Spleen (tissue), 11 donors: Measurements from ENCODE around the gene DNMBP. TPM values are rescaled to one million over a fixed set of nuclear protein-coding genes. Genes with fewer than 3 reads are reported as not detected.

Source experiments
- DNase-seq: peaks from one replicate; pipeline ENCODE4 v3.0.0-alpha.2; 2020
- H3K27ac ChIP-seq, 8 donors: fragments of 200-600 bp; sonication (generic) in 7 of 8; 1 replicate in 4 of 8; 2 replicates in 4 of 8; pipeline versions ENCODE4 v1.5.0 to v1.8.0; 2016 to 2021; ENCODE audit warnings: inconsistent platforms in 4 of 8, mild to moderate bottlenecking in 4 of 8, moderate library complexity in 1 of 8
- H3K27me3 ChIP-seq, 7 donors: fragments of 200-600 bp; sonication (generic) in 6 of 7; replicated peaks in 1 of 7; 1 replicate in 4 of 7; 2 replicates in 3 of 7; pipeline versions ENCODE4 v1.5.0 to v1.8.0; 2016 to 2021; ENCODE audit warnings: inconsistent platforms in 3 of 7, mild to moderate bottlenecking in 1 of 7
- H3K36me3 ChIP-seq, 6 donors: fragments of 200-600 bp; sonication (generic) in 5 of 6; 1 replicate in 4 of 6; 2 replicates in 2 of 6; pipeline versions ENCODE4 v1.5.0 to v1.8.0; 2016 to 2021; ENCODE audit warnings: inconsistent platforms in 2 of 6
- H3K4me1 ChIP-seq, 6 donors: fragments of 200-600 bp; sonication (generic) in 5 of 6; 1 replicate in 3 of 6; 2 replicates in 3 of 6; pipeline versions ENCODE4 v1.5.0 to v1.8.0; 2016 to 2021; ENCODE audit warnings: inconsistent platforms in 3 of 6
- H3K4me3 ChIP-seq, 8 donors: fragments of 200-600 bp; sonication (generic) in 7 of 8; 1 replicate in 4 of 8; 2 replicates in 4 of 8; pipeline versions ENCODE4 v1.5.0 to v1.8.0; 2016 to 2021; ENCODE audit warnings: inconsistent platforms in 4 of 8, mild to moderate bottlenecking in 4 of 8, moderate library complexity in 2 of 8
- H3K9me3 ChIP-seq, 8 donors: fragments of 200-600 bp; sonication (generic) in 7 of 8; 1 replicate in 4 of 8; 2 replicates in 4 of 8; pipeline versions ENCODE4 v1.5.0 to v1.8.0; 2016 to 2021; ENCODE audit warnings: inconsistent platforms in 4 of 8
- POLR2A ChIP-seq, 3 donors: fragments of 450-650 bp; IDR thresholded peaks; one replicate each; pipeline ENCODE4 v1.5.1; 2017; ENCODE audit warnings: antibody characterized with exemption in 3 of 3, mild to moderate bottlenecking in 1 of 3
- POLR2AphosphoS5 ChIP-seq, 3 donors: sonication (generic); formaldehyde crosslinking; IDR thresholded peaks; one replicate each; pipeline ENCODE4 v1.5.1; 2017; ENCODE audit warnings: antibody characterized with exemption in 3 of 3
- WGBS, 5 donors: extraction: QIAGEN DNeasy Blood & Tissue Kit in 3 of 5; methylation state at CpG; one replicate each; pipeline versions ENCODE4 v1.1.5 to v1.1.7; 2013 to 2018; 5-methylcytosine and 5-hydroxymethylcytosine counted together
- intact Hi-C: fragments of 100-400 bp; cut with DNase I; formaldehyde crosslinking; loops from one replicate; pipeline ENCODE4 v1.15.0; 2023; ENCODE audit warnings: low total_unique reads
- polyA plus RNA-seq, 3 donors: library from polyadenylated mRNA; stranded (reverse); fragments of 200-250 nt; gene quantifications; one replicate each; pipeline ENCODE4 v1.2.1, GENCODE V29; 2013
- total RNA-seq, 7 donors: library from RNA; depleted of rRNA in 3 of 7; stranded (reverse); fragments of >200 nt in 3 of 7; fragmentation: NEBNext Ultra II Directional in 4 of 7; extraction: Animal tissue kit (Norgen Biotek cat#: 25700) in 4 of 7; gene quantifications; one replicate each; pipeline versions ENCODE4 v1.1.0 to v1.2.1, GENCODE V29; 2016 to 2021
- TF ChIP-seq, protein P1 (sequence below), 11 experiments: fragments of 200-600 bp in 7 of 11; fragments of 450-650 bp in 4 of 11; sonication (generic) in 4 of 11; IDR thresholded peaks in 8 of 11; conservative IDR thresholded peaks in 3 of 11; 1 replicate in 7 of 11; 2 replicates in 4 of 11; pipeline versions ENCODE4 v1.4.0 to v1.8.0; 2016 to 2021; ENCODE audit warnings: antibody characterized with exemption in 11 of 11, inconsistent platforms in 4 of 11, mild to moderate bottlenecking in 1 of 11
- donor health status: healthy with polysubstance abuse.
- donor health status: DM: no; HTN: no; CAD: no; lungs with moderate emphysema.
- donor health status: DM: no; HTN: no; CAD: no.
- donor health status: Bipolar disorder and iron deficiency.
- donor health status: healthy.
- donor health status: DM: no; HTN: no; CAD: no.
- donor health status: DM: yes; HTN: yes; CAD: no.

DNMBP gene
- total and polyA plus RNA-seq, 10 donors = 4.6 to 19.5 (median 15.9) TPM

DNA sequence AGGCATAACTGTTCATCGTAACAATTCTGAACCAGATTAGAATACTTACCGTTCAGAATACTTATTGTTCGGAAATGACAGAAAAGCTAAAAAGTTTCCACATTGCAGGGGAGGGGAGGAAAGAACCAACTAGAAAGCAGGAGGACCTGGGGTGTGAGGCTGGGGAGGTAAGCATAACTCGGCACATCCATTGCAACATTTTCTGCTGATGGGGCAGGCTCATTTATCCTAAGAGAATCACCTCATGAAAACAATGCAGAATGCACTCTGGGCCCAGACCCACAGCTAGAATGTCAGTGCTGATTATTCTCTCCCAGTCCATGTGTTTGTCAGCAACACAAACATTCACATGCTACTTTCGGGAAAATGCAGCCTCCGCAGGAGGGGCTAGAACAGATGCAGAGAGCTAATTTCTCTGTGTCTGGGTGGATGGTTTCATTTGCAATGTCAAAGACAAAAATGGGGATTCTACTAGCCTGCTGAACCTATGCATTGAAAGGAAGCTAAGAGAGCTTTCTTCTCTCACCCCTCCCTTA is 9.6 kb downstream of the DNMBP start:
- DNase-seq = no peak
- Histone ChIP-seq H3K4me3 (no peak overlapping the region), H3K27ac (no peak overlapping the region), H3K9me3 (no peaks in the 10 kb centered on the region), H3K4me1 (peaks cover under 1 to 42% (median 13%) of the 10 kb centered on the region in 6 donors), H3K27me3 (no peaks in the 10 kb centered on the region), H3K36me3 (peaks cover 0 to 11% (median 0%) of the 10 kb centered on the region in 6 donors)
- TF ChIP-seq, protein P1, sequence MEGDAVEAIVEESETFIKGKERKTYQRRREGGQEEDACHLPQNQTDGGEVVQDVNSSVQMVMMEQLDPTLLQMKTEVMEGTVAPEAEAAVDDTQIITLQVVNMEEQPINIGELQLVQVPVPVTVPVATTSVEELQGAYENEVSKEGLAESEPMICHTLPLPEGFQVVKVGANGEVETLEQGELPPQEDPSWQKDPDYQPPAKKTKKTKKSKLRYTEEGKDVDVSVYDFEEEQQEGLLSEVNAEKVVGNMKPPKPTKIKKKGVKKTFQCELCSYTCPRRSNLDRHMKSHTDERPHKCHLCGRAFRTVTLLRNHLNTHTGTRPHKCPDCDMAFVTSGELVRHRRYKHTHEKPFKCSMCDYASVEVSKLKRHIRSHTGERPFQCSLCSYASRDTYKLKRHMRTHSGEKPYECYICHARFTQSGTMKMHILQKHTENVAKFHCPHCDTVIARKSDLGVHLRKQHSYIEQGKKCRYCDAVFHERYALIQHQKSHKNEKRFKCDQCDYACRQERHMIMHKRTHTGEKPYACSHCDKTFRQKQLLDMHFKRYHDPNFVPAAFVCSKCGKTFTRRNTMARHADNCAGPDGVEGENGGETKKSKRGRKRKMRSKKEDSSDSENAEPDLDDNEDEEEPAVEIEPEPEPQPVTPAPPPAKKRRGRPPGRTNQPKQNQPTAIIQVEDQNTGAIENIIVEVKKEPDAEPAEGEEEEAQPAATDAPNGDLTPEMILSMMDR (IDR thresholded peaks at IDR 0.05 in 8 of 11, conservative IDR thresholded peaks at IDR 0.05 in 3 of 11) = no peak
- no peak for TF ChIP-seq POLR2A (IDR thresholded peaks at IDR 0.05)
- TF ChIP-seq POLR2AphosphoS5 (IDR thresholded peaks at IDR 0.05) = no peak
- WGBS, 5 donors = 89 to 94% (median 93%) methylated on average over 6 of the region's 6 CpGs
- intact Hi-C loops = no loop called here

DNA sequence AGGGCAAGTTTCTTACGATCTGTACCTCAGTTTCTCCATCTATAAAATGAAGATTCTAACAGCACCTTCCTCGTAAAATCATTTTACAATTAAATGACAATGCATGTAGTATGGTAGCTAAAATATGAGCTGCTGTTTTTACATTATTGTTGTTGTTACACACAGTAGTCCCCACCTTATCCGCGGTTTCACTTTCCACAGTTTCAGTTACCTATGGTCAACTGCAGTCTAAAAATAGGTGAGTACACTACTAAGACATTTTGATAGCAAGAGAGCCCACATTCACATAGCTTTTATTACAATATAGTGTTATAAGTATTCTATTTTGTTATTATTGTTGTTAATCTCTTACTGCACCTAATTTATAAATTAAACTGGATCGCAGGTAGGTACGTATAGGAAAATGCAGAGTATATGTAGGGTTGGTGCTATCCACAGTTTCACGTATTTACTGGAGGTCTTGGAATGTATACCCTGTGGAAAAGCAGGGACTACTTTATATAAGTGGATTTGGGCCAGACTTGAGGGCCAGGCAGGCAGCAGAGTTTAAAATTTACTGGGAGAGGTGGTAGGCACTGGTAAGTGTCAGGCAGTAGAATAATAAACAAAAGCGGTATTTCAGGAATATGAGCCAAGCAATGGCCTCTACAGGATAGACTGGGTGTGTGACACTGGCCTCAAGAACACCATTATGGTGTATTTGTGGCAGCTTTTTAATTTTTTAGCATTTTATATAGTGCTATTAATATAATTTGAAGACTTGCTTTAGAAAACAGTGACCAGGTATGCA is 10.2 kb downstream of the DNMBP start:
- no peaks in the 10 kb centered on the region for H3K9me3 ChIP-seq
- intact Hi-C loops = no loop called here
- WGBS, 5 donors = 88 to 93% (median 91%) methylated on average over 8 of the region's 8 CpGs
- H3K4me1 ChIP-seq = peaks cover 4 to 42% (median 19%) of the 10 kb centered on the region in 6 donors
- H3K36me3 ChIP-seq = peaks cover 0 to 11% (median 0%) of the 10 kb centered on the region in 6 donors
- DNase-seq = no peak
- TF ChIP-seq, protein P1 (IDR thresholded peaks at IDR 0.05 in 8 of 11, conservative IDR thresholded peaks at IDR 0.05 in 3 of 11) = no peak
- no peak for TF ChIP-seq POLR2AphosphoS5 (IDR thresholded peaks at IDR 0.05)
- TF ChIP-seq POLR2A (IDR thresholded peaks at IDR 0.05) = no peak
- no peak overlapping the region for H3K27ac ChIP-seq
- no peaks in the 10 kb centered on the region for H3K27me3 ChIP-seq
- H3K4me3 ChIP-seq = no peak overlapping the region

DNA sequence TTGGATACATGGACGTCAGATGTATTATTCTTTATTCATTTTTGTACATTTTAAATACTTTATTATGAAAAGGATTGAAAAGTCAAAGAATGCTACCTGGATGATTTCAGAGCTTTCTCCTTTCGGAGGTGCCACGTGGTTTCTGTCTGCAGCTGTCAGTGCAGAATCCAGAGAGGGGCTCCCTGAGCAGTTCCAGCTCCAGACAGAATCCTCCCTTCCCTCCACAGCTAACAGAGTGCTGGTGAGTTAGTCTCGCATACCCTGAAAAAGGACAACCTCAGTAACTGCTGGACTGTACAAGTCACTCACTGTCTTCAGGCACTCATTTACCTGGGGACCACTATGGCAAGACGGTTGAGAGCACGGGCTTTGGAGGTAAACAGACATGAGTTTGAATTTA is 10.9 kb downstream of the DNMBP start:
- H3K4me3 ChIP-seq = no peak overlapping the region
- H3K27ac ChIP-seq = no peak overlapping the region
- peaks cover 10 to 42% (median 25%) of the 10 kb centered on the region in 6 donors for H3K4me1 ChIP-seq
- no peak for DNase-seq
- intact Hi-C loops = no loop called here
- no peaks in the 10 kb centered on the region for H3K27me3 ChIP-seq
- H3K36me3 ChIP-seq = peaks cover 0 to 11% (median 0%) of the 10 kb centered on the region in 6 donors
- TF ChIP-seq POLR2AphosphoS5 (IDR thresholded peaks at IDR 0.05) = no peak
- no peak for TF ChIP-seq POLR2A (IDR thresholded peaks at IDR 0.05)
- TF ChIP-seq, protein P1 (IDR thresholded peaks at IDR 0.05 in 8 of 11, conservative IDR thresholded peaks at IDR 0.05 in 3 of 11) = no peak
- 82 to 89% (median 86%) methylated on average over 6 of the region's 6 CpGs for WGBS, 5 donors
- H3K9me3 ChIP-seq = no peaks in the 10 kb centered on the region
